ENCODE measurements around the gene CHD2. TPM values are rescaled to one million over a fixed set of nuclear protein-coding genes. Genes with fewer than 3 reads are reported as not detected.
A peak's percentile ranks its signal among the peaks of the same experiment; 100 is the strongest.

Gene CHD2
- total and polyA plus RNA-seq, 10 of the 15 experiments (the other 5 are each of a cell fraction or from before 2014, with no cell fraction given), result 38.1 to 94.7 (median 63.3) TPM

- TF ChIP-seq PAX8 (IDR thresholded peaks at IDR 0.05) (no peak), POLR2AphosphoS5 (IDR thresholded peaks at IDR 0.05; ENCODE audit: low read length) (0 out of 2 replicates have a peak, but pooled peaks have one; percentile 48), PRDM15 (CRISPR knock-in tag; IDR thresholded peaks at IDR 0.05) (no peak), EED (IDR thresholded peaks at IDR 0.05; ENCODE audit: low read depth) (no peak), TCF3 (IDR thresholded peaks at IDR 0.05; ENCODE audit: borderline replicate concordance, insufficient read depth, low read depth, low read length) (no peak), MEF2B (IDR thresholded peaks at IDR 0.05; ENCODE audit: partially characterized antibody, poor library complexity, severe bottlenecking) (no peak), NR2F1 (conservative IDR thresholded peaks at IDR 0.05) (peak; percentile 41; the same call in 1 of the 2 replicates), CEBPB (IDR thresholded peaks at IDR 0.05; ENCODE audit: borderline replicate concordance in 1 of 2, low read depth in 2 of 2, low read length in 2 of 2) (no peak), MXI1 (IDR thresholded peaks at IDR 0.05; ENCODE audit: low read depth, low read length) (peak; percentile 37; the same call in 1 of the 2 replicates), REST (IDR thresholded peaks at IDR 0.05; ENCODE audit: low read depth, low read length) (no peak), RUNX3 (IDR thresholded peaks at IDR 0.05; ENCODE audit: low read length) (peak; percentile 71), ZNF384 (IDR thresholded peaks at IDR 0.05; ENCODE audit: borderline replicate concordance, low read depth, low read length) (no peak), RELA (IDR thresholded peaks at IDR 0.05; ENCODE audit: borderline replicate concordance, partially characterized antibody) (no peak), CREB1 (IDR thresholded peaks at IDR 0.05; ENCODE audit: low read depth) (no peak), ZNF687 (IDR thresholded peaks at IDR 0.05) (peak; percentile 25; the same call in 1 of the 2 replicates), POU2F2 (IDR thresholded peaks at IDR 0.05; ENCODE audit: borderline replicate concordance, low read depth, low read length) (peak; percentile 81; the same call in 2 of the 3 replicates)
These were observed 2.8 kb downstream of the CHD2 start (continued) for GRCh38 chr15:92902737-92903593.

All from GM12878 (cell line).